Kidney epithelial cell (primary cell): Measurements from ENCODE around the gene COPS7A. TPM values are rescaled to one million over a fixed set of nuclear protein-coding genes. Genes with fewer than 3 reads are reported as not detected.
A peak's percentile ranks its signal among the peaks of the same experiment; 100 is the strongest.

Experiments
- DNase-seq: peaks from one replicate; pipeline ENCODE4 v3.0.0-alpha.2; 2010; ENCODE audit warnings: low read depth
- H3K27me3 ChIP-seq: 2 replicates; pipeline ENCODE4 v1.6.0; 2011; ENCODE audit warnings: low read length; ENCODE audit not compliant: control insufficient read depth, insufficient read depth
- H3K36me3 ChIP-seq: 2 replicates; pipeline ENCODE4 v1.5.1; 2011; ENCODE audit warnings: low read length; ENCODE audit not compliant: control insufficient read depth, insufficient read depth
- H3K4me3 ChIP-seq: 2 replicates; pipeline ENCODE4 v1.5.1; 2011; ENCODE audit warnings: low read depth, mild to moderate bottlenecking, control low read depth, low read length
- CTCF ChIP-seq: IDR thresholded peaks from 2 replicates; pipeline ENCODE4 v1.5.1; 2011; ENCODE audit warnings: mild to moderate bottlenecking, moderate library complexity, low read length, control low read depth, inconsistent platforms; ENCODE audit not compliant: insufficient read depth, poor library complexity, severe bottlenecking
- total RNA-seq: library from RNA; depleted of rRNA; stranded (reverse); fragments of >200 nt; gene quantifications from 2 replicates; pipeline ENCODE4 v1.2.3, GENCODE V29; 2015

COPS7A gene
- total RNA-seq, 1 donor from 2014 or later: 69.1 TPM

- Histone ChIP-seq H3K27me3 (peaks cover 6% of the 10 kb centered on the region), H3K36me3 (no peaks in the 10 kb centered on the region), H3K4me3 (no peak overlapping the region)
- DNase-seq: no peak
- TF ChIP-seq CTCF: no peak
These were observed 28.4 kb upstream of the COPS7A start for GRCh38 chr12:6695313-6696045.

DNA sequence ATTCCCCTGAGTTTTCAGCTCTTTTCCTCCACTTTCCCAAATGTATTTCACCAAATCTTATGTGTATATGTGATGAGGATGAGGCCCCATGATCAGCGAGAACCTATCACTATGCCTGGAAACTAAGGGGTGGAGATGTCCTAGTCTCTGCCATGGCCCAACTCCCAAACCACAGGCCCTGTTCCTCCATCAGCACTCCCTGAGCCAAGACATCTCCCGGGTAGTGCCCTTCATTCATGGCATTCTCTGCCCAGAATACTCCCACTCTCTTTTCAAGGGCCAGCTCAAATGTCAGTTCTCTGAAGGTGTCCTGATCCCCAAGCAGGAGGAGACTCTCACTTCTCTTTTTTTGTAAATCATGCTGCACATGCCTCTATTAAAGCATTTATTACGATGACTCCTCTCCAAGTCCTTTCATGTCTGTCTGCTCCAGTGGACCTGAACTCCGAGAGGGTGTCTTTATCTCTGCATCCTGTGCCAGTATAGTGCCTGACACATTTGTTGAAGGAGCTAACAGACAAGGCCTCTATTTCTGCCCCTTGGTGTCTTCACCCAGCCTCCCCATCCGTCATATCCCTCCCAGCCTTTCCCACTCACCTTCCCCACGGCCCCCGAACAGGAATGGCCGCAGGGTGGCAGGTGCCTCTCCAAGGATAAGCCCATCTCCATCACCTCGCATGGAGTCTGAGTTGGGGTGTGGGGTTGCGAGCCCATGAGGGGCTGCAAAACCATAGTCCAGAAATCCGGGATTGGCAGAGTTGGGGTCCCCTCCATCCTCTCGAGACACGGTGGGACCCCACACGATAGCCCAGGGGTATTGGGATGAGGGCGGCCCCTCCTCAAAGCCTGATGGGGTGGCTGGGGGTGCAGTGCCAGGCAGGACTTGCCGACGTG, 26.9 kb upstream of the COPS7A start:
- H3K4me3 ChIP-seq: no peak overlapping the region
- DNase-seq: no peak
- peaks cover 16% of the 10 kb centered on the region for H3K27me3 ChIP-seq
- no peak for TF ChIP-seq CTCF
- H3K36me3 ChIP-seq: no peaks in the 10 kb centered on the region

DNA sequence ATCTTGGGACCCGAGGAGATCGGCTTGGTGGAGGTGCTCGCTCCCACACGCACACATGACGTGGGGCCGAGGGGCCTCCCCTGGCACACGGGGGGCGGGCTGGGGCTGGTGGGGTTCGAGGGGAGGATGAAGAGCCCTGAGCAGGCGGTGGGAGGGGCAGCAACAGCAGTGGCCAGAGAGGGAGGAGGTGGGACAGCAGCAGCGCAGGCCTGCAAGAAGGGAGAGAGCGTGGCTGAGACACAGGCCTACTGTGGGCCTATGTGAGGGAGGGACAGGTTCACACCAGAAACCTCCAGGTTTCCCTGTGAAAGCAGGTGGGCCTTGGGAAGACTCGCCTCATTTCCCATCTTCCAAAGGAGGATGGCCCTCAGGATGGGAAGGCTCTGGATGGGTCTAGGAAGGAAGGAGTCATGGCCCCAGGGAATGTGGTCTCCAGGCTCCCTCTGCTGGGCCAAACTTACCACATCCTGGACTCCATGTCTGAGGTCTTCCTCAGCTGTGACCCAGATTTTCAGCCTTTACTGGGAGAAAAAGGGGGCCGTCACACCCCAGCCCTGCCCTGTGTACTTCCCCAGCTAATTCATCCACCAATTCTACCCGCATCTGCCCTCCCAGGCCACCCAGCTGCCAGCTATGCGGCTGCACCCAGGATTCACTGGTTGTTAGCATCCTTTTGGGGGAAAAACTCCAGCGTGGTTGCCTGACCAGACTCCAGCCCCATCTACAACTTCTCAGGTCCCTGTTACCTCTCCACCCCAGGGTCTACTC, 26.1 kb upstream of the COPS7A start:
- Histone ChIP-seq H3K4me3 (no peak overlapping the region), H3K27me3 (peaks cover 16% of the 10 kb centered on the region), H3K36me3 (no peaks in the 10 kb centered on the region)
- DNase-seq: no peak
- peak; percentile 80 for TF ChIP-seq CTCF

- H3K4me3 ChIP-seq: no peak overlapping the region
- no peaks in the 10 kb centered on the region for H3K36me3 ChIP-seq
- peaks cover 19% of the 10 kb centered on the region for H3K27me3 ChIP-seq
- TF ChIP-seq CTCF: no peak
- DNase-seq: no peak
These were observed 25.3 kb upstream of the COPS7A start for GRCh38 chr12:6698352-6699046.

DNA sequence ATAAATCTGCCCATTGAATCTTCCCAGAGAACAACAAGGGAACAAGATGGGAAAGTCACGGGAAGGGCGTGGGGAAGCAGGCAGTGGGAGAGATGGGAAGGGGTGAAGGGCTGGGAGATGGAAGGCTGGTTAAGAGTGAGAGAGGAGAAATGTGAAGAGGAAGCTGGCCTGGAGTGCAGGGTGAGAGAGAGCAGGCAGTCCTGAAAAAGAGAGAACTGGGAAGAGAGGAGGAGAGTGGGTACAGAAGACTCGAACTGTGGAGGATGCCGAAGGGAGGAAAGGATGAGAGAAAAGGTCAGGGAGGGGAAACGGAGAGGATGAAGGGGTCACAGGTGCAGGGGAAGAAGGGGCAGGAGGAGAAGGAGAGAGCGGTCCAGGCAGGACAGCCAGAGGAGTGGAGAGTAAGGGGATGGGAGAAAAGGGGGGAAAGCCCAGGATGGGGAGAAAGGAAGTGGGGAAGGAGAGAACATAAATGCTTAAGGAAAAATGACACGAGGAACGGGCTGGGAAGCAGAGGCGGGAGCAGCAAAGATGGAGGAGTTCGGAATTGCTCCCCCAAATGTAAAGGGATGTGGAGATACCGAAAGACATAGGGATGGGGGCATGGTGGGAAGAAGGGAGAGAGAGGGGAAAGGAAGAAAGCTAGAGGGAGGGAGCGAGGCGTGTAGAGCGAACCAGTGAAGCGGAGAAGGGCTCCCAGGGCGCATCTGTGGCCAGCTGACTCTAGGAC, 24.4 kb upstream of the COPS7A start:
- Histone ChIP-seq H3K36me3 (no peaks in the 10 kb centered on the region), H3K27me3 (peaks cover 23% of the 10 kb centered on the region), H3K4me3 (peak overlapping the region; percentile 78)
- no peak for DNase-seq
- TF ChIP-seq CTCF: no peak
